CD14-positive monocyte (primary cell): Measurements from ENCODE around the gene EPM2A. TPM values are rescaled to one million over a fixed set of nuclear protein-coding genes. Genes with fewer than 3 reads are reported as not detected.

Experiments used
- DNase-seq, 3 donors: peaks; one replicate each; pipeline ENCODE4 v3.0.0-alpha.2; 2011 to 2022
- H2AFZ ChIP-seq: 2 replicates; pipeline ENCODE4 v1.6.0; 2012; ENCODE audit warnings: mild to moderate bottlenecking, low read depth, low read length, inconsistent platforms; ENCODE audit not compliant: insufficient read depth, poor library complexity, severe bottlenecking
- H3K27ac ChIP-seq, 2 donors: 1 replicate in 1 of 2; 2 replicates in 1 of 2; pipeline ENCODE4 v1.5.1; 2012 to 2013; ENCODE audit warnings: low read length in 2 of 2, control low read depth in 1 of 2, inconsistent platforms in 1 of 2, low read depth in 1 of 2, mild to moderate bottlenecking in 1 of 2
- H3K27me3 ChIP-seq, 2 donors: one replicate each; pipeline versions ENCODE4 v1.6.0 to v1.6.1; 2011 to 2013; ENCODE audit warnings: low read length in 2 of 2; ENCODE audit not compliant: control insufficient read depth in 2 of 2, insufficient read depth in 2 of 2
- H3K36me3 ChIP-seq, 2 donors: replicated peaks in 1 of 2; 1 replicate in 1 of 2; 2 replicates in 1 of 2; pipeline versions ENCODE4 v1.5.1 to v1.6.1; 2012 to 2013; ENCODE audit warnings: low read length in 2 of 2, control low read depth in 1 of 2, inconsistent platforms in 1 of 2, mild to moderate bottlenecking in 1 of 2; ENCODE audit not compliant: insufficient read depth in 2 of 2, control insufficient read depth in 1 of 2
- H3K4me1 ChIP-seq, 2 donors: 1 replicate in 1 of 2; 2 replicates in 1 of 2; pipeline versions ENCODE4 v1.5.1 to v1.6.1; 2012 to 2013; ENCODE audit warnings: low read length in 2 of 2, control low read depth in 1 of 2, inconsistent platforms in 1 of 2, mild to moderate bottlenecking in 1 of 2, moderate library complexity in 1 of 2; ENCODE audit not compliant: insufficient read depth in 2 of 2, control insufficient read depth in 1 of 2
- H3K4me2 ChIP-seq: replicated peaks from 2 replicates; pipeline ENCODE3; 2012; ENCODE audit warnings: low read length, moderate library complexity, mild to moderate bottlenecking; ENCODE audit not compliant: poor library complexity, severe bottlenecking; ENCODE audit errors: extremely low read depth
- H3K4me3 ChIP-seq, 3 experiments: fragments of 200-600 bp in 1 of 3; sonication (generic) in 1 of 3; replicated peaks in 1 of 3; 1 replicate in 2 of 3; 2 replicates in 1 of 3; pipeline ENCODE4 v1.5.1; 2011 to 2013; ENCODE audit warnings: low read length in 3 of 3, mild to moderate bottlenecking in 3 of 3, control low read depth in 2 of 3, low read depth in 2 of 3, inconsistent platforms in 1 of 3, moderate library complexity in 1 of 3
- H3K79me2 ChIP-seq: 2 replicates; pipeline ENCODE4 v1.6.0; 2012; ENCODE audit warnings: mild to moderate bottlenecking, control low read depth, inconsistent platforms, low read length, moderate library complexity; ENCODE audit not compliant: insufficient read depth
- H3K9ac ChIP-seq: 2 replicates; pipeline ENCODE4 v1.6.0; 2017; ENCODE audit warnings: low read length, mild to moderate bottlenecking; ENCODE audit not compliant: insufficient read depth, poor library complexity, severe bottlenecking
- H3K9me3 ChIP-seq, 2 donors: replicated peaks in 1 of 2; 1 replicate in 1 of 2; 2 replicates in 1 of 2; pipeline versions ENCODE4 v1.5.1 to v1.6.1; 2012 to 2013; ENCODE audit warnings: low read length in 2 of 2, control low read depth in 1 of 2; ENCODE audit not compliant: control insufficient read depth in 1 of 2, insufficient read depth in 1 of 2
- H4K20me1 ChIP-seq: 2 replicates; pipeline ENCODE4 v1.6.0; 2012; ENCODE audit warnings: mild to moderate bottlenecking, low read length, control low read depth, moderate library complexity; ENCODE audit not compliant: insufficient read depth
- H3K27ac Mint-ChIP-seq, 7 donors: one replicate each; pipeline ENCODE4 v1.8.0; 2020; ENCODE audit warnings: mild to moderate bottlenecking in 7 of 7, mixed read lengths in 7 of 7, moderate library complexity in 6 of 7, inconsistent platforms in 2 of 7
- H3K27me3 Mint-ChIP-seq, 3 donors: one replicate each; pipeline ENCODE4 v1.8.0; 2021 to 2022; ENCODE audit warnings: low read depth in 3 of 3, mild to moderate bottlenecking in 3 of 3, mixed read lengths in 3 of 3, moderate library complexity in 3 of 3, inconsistent platforms in 1 of 3
- H3K36me3 Mint-ChIP-seq, 2 donors: one replicate each; pipeline ENCODE4 v1.8.0; 2020; ENCODE audit warnings: mixed read lengths in 2 of 2, inconsistent platforms in 1 of 2, mild to moderate bottlenecking in 1 of 2
- H3K4me1 Mint-ChIP-seq: one replicate; pipeline ENCODE4 v1.8.0; 2020; ENCODE audit warnings: mild to moderate bottlenecking, mixed read lengths
- H3K4me3 Mint-ChIP-seq, 2 donors: one replicate each; pipeline ENCODE4 v1.8.0; 2020; ENCODE audit warnings: mild to moderate bottlenecking in 2 of 2, mixed read lengths in 2 of 2, moderate library complexity in 1 of 2
- H3K9me3 Mint-ChIP-seq, 7 donors: one replicate each; pipeline ENCODE4 v1.8.0; 2020 to 2022; ENCODE audit warnings: mixed read lengths in 7 of 7, mild to moderate bottlenecking in 6 of 7, moderate library complexity in 6 of 7, inconsistent platforms in 2 of 7
- CTCF ChIP-seq: fragments of 200-600 bp; IDR thresholded peaks from one replicate; pipeline ENCODE4 v1.8.0; 2022; ENCODE audit warnings: antibody characterized with exemption, mild to moderate bottlenecking
- WGBS: methylation state at CpG from one replicate; pipeline ENCODE4 v1.1.5; 2013; ENCODE audit warnings: missing lambda C conversion rate; ENCODE audit not compliant: insufficient coverage; 5-methylcytosine and 5-hydroxymethylcytosine counted together
- intact Hi-C, 2 donors: fragments of 100-400 bp; cut with micrococcal nuclease; formaldehyde crosslinking; loops; one replicate each; pipeline versions ENCODE4 v1.15.0 to v1.15.1; 2023
- polyA plus RNA-seq, 3 donors: library from polyadenylated mRNA; depleted of rRNA in 1 of 3; unstranded in 2 of 3; stranded (reverse) in 1 of 3; fragments of 300-500 nt in 2 of 3; fragments of >200 nt in 1 of 3; fragmentation: Illumina TruSeq in 2 of 3; gene quantifications; 1 replicate in 2 of 3; 2 replicates in 1 of 3; pipeline ENCODE4 v1.2.3, GENCODE V29; 2012 to 2021

Gene EPM2A
- polyA plus RNA-seq, 3 donors = 2.5 to 4.1 (median 3.2) TPM

GRCh38 chr6:145711372-145711771 lies 23.9 kb downstream of the EPM2A start:
- no peaks in the 10 kb centered on the region for H3K4me1 ChIP-seq
- no peaks in the 10 kb centered on the region for H3K79me2 ChIP-seq
- peaks cover 18 to 19% of the 10 kb centered on the region in 2 donors for H3K9me3 ChIP-seq
- intact Hi-C loops = no loop called here
- Mint-ChIP-seq H3K4me3 (no peak overlapping the region), H3K4me1 (no peaks in the 10 kb centered on the region), H3K27ac (no peak overlapping the region), H3K36me3 (peaks cover 18 to 20% of the 10 kb centered on the region in 2 donors), H3K9me3 (peaks cover 21 to 44% (median 29%) of the 10 kb centered on the region in 7 donors), H3K27me3 (peaks cover 0 to 3% (median 0%) of the 10 kb centered on the region in 3 donors)
- no peak for DNase-seq
- H3K36me3 ChIP-seq = peaks cover 0 to 17% of the 10 kb centered on the region in 2 donors
- H3K9ac ChIP-seq = no peak overlapping the region
- no peak overlapping the region for H2AFZ ChIP-seq
- no peak overlapping the region for H3K4me3 ChIP-seq
- H3K27ac ChIP-seq = no peak overlapping the region
- H3K27me3 ChIP-seq = no peaks in the 10 kb centered on the region
- no peak for TF ChIP-seq CTCF
- no peaks in the 10 kb centered on the region for H4K20me1 ChIP-seq
- H3K4me2 ChIP-seq = no peak overlapping the region

GRCh38 chr6:145707397-145707796 lies 27.9 kb downstream of the EPM2A start:
- no peak for DNase-seq
- Histone ChIP-seq H3K27me3 (no peaks in the 10 kb centered on the region), H3K27ac (no peak overlapping the region), H3K4me2 (no peak overlapping the region), H3K4me3 (no peak overlapping the region), H3K79me2 (no peaks in the 10 kb centered on the region), H2AFZ (no peak overlapping the region), H4K20me1 (no peaks in the 10 kb centered on the region), H3K4me1 (peaks cover 9 to 10% of the 10 kb centered on the region in 2 donors), H3K9me3 (peaks cover 8 to 10% of the 10 kb centered on the region in 2 donors), H3K9ac (no peak overlapping the region), H3K36me3 (no peaks in the 10 kb centered on the region)
- Mint-ChIP-seq H3K4me1 (peaks cover 8% of the 10 kb centered on the region), H3K27me3 (peaks cover 0 to 3% (median 2%) of the 10 kb centered on the region in 3 donors), H3K9me3 (peaks cover 10 to 20% (median 15%) of the 10 kb centered on the region in 7 donors), H3K36me3 (peaks cover 9 to 11% of the 10 kb centered on the region in 2 donors), H3K27ac (peak overlapping the region in 1 of 7 donors; percentile 33), H3K4me3 (no peak overlapping the region)
- WGBS = 100% methylated on average over 1 of the region's 5 CpGs
- intact Hi-C loops = no loop called here
- TF ChIP-seq CTCF = no peak
